ENCODE data around the gene LSS. TPM values are rescaled to one million over a fixed set of nuclear protein-coding genes. Genes with fewer than 3 reads are reported as not detected.

Gene LSS
- total and polyA plus RNA-seq, 2 donors (not counting 3 experiments of a cell fraction or from before 2014, with no cell fraction given) = 120 to 141 TPM

DNA sequence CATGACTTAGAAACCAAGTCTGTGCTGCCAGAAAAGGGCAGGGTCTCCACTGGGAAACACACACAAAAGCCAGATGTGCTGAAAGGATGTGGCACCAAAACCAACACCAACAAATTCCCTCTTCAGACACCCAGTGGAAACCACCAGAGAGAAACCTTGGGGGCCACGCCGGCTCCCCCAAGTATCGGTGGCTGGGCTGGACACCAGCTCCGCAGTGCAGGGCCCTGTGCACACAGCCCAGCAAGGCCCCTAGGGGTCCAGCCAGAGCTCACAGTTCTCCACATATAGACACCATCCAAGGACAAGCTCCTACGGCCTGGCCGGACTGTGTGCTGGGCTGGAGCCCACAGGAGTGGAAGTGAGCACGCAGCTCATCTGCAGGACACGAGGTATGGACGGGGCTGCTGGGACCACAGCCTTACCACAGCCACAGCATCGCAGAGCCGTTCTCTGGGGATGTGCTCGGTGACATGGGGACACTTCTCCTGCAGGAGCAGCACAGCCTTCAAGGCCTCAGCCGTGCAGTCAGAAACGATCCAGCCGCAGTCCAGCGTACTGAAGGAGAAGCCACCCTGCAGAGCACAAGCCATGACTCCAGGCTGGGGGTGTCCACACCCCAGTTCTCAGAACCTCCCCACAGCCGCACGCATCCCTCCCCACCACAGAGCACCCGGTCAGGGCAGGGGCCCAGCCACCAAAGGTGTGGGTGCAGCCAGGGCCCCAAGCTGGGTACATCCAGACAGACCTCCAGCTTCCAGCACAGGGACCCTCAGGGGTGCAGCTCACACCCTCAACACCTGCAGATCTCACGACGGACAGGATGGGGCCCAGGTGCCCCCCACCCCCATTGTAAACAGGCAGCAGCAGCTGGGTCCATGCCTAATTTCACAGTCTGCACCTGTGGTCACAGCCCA is 21.3 kb downstream of the LSS start:
- no peaks in the 10 kb centered on the region for H3K27me3 ChIP-seq (ENCODE audit: control insufficient read depth in 2 of 2, insufficient read depth in 2 of 2, low read length in 2 of 2)
- no peaks in the 10 kb centered on the region for H3K9me3 ChIP-seq (replicated peaks; ENCODE audit: control insufficient read depth, insufficient read depth, low read length)
- POLR2A ChIA-PET = no interaction called here
- no peak overlapping the region for H3K27ac ChIP-seq (ENCODE audit: insufficient read depth, low read depth, low read length)
- intact Hi-C loops (cut with micrococcal nuclease) (no loop called here), dilution Hi-C loops (cut with MboI; ENCODE audit: extremely low pct_ligation_motif_present, low sequenced_read_pairs) (no loop called here)
- peaks cover 14 to 48% of the 10 kb centered on the region in 2 experiments for H3K36me3 ChIP-seq (ENCODE audit: control insufficient read depth in 2 of 2, extremely low read depth in 1 of 2, insufficient read depth in 2 of 2, low read length in 2 of 2)
- FAIRE-seq (no peak), DNase-seq (ENCODE audit: low read depth, low spot score) (no peak)
- TF ChIP-seq GATA2 (IDR thresholded peaks at IDR 0.05; ENCODE audit: insufficient read depth, insufficient read length, low read depth, low read length) = no peak
- no peak for TF ChIP-seq FOS (IDR thresholded peaks at IDR 0.05; ENCODE audit: borderline replicate concordance, insufficient read depth, low read length)
- H4K20me1 ChIP-seq (replicated peaks; ENCODE audit: control insufficient read depth, extremely low read depth, insufficient read depth, low read length) = no peaks in the 10 kb centered on the region
- H2AFZ ChIP-seq (ENCODE audit: low read depth, low read length) = no peak overlapping the region
- BruUV-seq (replicated peaks) = no TSS peak
- H3K9me1 ChIP-seq (replicated peaks; ENCODE audit: control insufficient read depth, extremely low read depth, insufficient read depth, low read length) = no peaks in the 10 kb centered on the region
- CTCF ChIA-PET = interaction anchor here (1.5 kb wide), 1 partner anchor 64 kb away, joined by 5 read pairs; no protein-coding TSS in a partner anchor
- peaks cover 6% of the 10 kb centered on the region for H3K4me1 ChIP-seq (ENCODE audit: control insufficient read depth, extremely low read depth, insufficient read depth, low read length)
- H3K4me3 ChIP-seq (replicated peaks in 1 of 3; ENCODE audit: insufficient read depth in 1 of 3, low read depth in 1 of 3, low read length in 3 of 3) = no peak overlapping the region
- H3K9ac ChIP-seq (replicated peaks; ENCODE audit: extremely low read depth, insufficient read depth, low read length) = no peak overlapping the region
- no peaks in the 10 kb centered on the region for H3K79me2 ChIP-seq (ENCODE audit: control insufficient read depth, insufficient read depth, low read length)
- H3K4me2 ChIP-seq (ENCODE audit: insufficient read depth, low read length) = no peak overlapping the region

GRCh38 chr21:46206163-46207005 is 22.2 kb downstream of the LSS start:
- H4K20me1 ChIP-seq (replicated peaks; ENCODE audit: control insufficient read depth, extremely low read depth, insufficient read depth, low read length) = no peaks in the 10 kb centered on the region
- TF ChIP-seq MYC (IDR thresholded peaks at IDR 0.05; ENCODE audit: low read depth, low read length) (no peak), POLR2A (IDR thresholded peaks at IDR 0.05; ENCODE audit: low read depth, low read length) (no peak), FOS (IDR thresholded peaks at IDR 0.05; ENCODE audit: borderline replicate concordance, insufficient read depth, low read length) (no peak), JUN (IDR thresholded peaks at IDR 0.05; ENCODE audit: borderline replicate concordance, insufficient read depth, insufficient read length, low read depth) (no peak), MAX (IDR thresholded peaks at IDR 0.05; ENCODE audit: insufficient read depth, insufficient read length) (no peak), EZH2 (IDR thresholded peaks at IDR 0.05; ENCODE audit: borderline replicate concordance, low read depth, low read length, severe bottlenecking) (no peak), CTCF (IDR thresholded peaks at IDR 0.05; ENCODE audit: extremely low read depth in 1 of 2, insufficient read depth in 1 of 2, low read depth in 1 of 2, low read length in 2 of 2) (no peak), POLR2AphosphoS5 (IDR thresholded peaks at IDR 0.05; ENCODE audit: insufficient read depth, low read depth, low read length) (no peak), GATA2 (IDR thresholded peaks at IDR 0.05; ENCODE audit: insufficient read depth, insufficient read length, low read depth, low read length) (no peak)
- no peaks in the 10 kb centered on the region for H3K9me1 ChIP-seq (replicated peaks; ENCODE audit: control insufficient read depth, extremely low read depth, insufficient read depth, low read length)
- no TSS peak for BruUV-seq (replicated peaks)
- intact Hi-C loops (cut with micrococcal nuclease) = no loop called here
- DNase-seq (ENCODE audit: low read depth, low spot score) (no peak), FAIRE-seq (no peak)
- H2AFZ ChIP-seq (ENCODE audit: low read depth, low read length) = no peak overlapping the region
- H3K36me3 ChIP-seq (ENCODE audit: control insufficient read depth in 2 of 2, extremely low read depth in 1 of 2, insufficient read depth in 2 of 2, low read length in 2 of 2) = peaks cover 14 to 45% of the 10 kb centered on the region in 2 experiments
- no peaks in the 10 kb centered on the region for H3K9me3 ChIP-seq (replicated peaks; ENCODE audit: control insufficient read depth, insufficient read depth, low read length)
- no peak overlapping the region for H3K9ac ChIP-seq (replicated peaks; ENCODE audit: extremely low read depth, insufficient read depth, low read length)
- ChIA-PET CTCF (interaction anchor here (1.5 kb wide), 1 partner anchor 63 kb away, joined by 5 read pairs; no protein-coding TSS in a partner anchor), POLR2A (no interaction called here)
- no peak overlapping the region for H3K4me3 ChIP-seq (replicated peaks in 1 of 3; ENCODE audit: insufficient read depth in 1 of 3, low read depth in 1 of 3, low read length in 3 of 3)
- H3K79me2 ChIP-seq (ENCODE audit: control insufficient read depth, insufficient read depth, low read length) = no peaks in the 10 kb centered on the region
- no peak overlapping the region for H3K27ac ChIP-seq (ENCODE audit: insufficient read depth, low read depth, low read length)
- no peak overlapping the region for H3K4me2 ChIP-seq (ENCODE audit: insufficient read depth, low read length)
- H3K27me3 ChIP-seq (ENCODE audit: control insufficient read depth in 2 of 2, insufficient read depth in 2 of 2, low read length in 2 of 2) = no peaks in the 10 kb centered on the region
- dilution Hi-C loops (cut with MboI; ENCODE audit: extremely low pct_ligation_motif_present, low sequenced_read_pairs) = no loop called here
- peaks cover 6% of the 10 kb centered on the region for H3K4me1 ChIP-seq (ENCODE audit: control insufficient read depth, extremely low read depth, insufficient read depth, low read length)

All from endothelial cell of umbilical vein (primary cell).